ENCODE results near the gene BLTP3B.

Gene BLTP3B

DNA sequence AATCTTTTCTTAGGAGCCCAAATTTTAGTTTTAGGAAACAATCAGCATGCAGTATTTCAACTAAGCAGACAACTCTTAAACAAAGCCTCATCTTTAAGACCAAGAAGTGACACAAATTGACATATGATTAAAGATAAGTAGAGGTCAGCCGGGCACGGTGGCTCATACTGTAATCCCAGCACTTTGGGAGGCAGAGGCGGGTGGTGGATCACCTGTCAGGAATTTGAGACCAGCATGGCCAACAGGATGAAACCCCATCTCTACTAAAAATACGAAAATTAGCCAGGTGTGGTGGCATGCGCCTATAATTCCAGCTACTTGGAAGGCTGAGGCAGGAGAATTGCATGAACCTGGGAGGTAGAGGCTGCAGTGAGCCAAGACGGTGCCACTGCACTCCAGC lies 35.8 kb downstream of the BLTP3B start:
- DNase-seq, result no peak

DNA sequence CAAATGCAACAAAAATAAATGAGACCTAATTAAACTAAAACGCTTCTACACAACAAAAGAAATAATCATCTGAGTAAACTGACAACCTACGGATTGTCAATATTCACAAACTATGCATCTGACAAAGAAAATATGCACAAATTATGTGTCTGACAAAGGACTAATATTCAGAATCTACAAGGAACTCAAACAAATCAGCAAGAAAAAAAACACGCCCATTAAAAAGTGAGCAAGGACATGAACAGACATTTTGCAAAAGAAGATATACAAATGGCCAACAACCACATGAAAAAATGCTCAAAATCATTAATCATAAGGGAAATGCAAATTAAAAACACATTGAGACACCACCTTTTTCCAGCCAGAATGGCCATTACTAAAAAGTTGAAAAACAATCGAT lies 37.0 kb downstream of the BLTP3B start:
- no peak for DNase-seq

DNA sequence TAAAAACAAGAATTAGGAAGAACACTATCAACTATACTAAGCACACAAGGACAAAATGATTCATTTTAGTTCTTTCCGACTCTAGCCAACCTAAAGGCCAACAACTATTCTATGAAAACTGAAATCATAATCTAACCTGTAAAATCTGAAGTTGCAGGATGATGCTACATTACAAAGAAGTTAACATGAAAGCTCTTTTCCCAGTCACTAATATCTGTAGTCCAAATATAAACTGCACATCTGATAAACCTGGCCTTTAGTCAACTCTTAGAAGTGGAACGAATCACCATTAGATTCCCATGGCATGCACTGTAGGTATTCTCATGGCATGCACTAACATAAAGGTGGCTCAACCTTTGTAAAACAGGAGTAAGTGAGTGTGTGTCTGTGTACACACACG lies 41.7 kb downstream of the BLTP3B start:
- no peak for DNase-seq
